Stomach (tissue), 4 donors: ENCODE data around the gene LEFTY2.

ENCODE experiments used
- EP300 ChIP-seq: sonication (generic); formaldehyde crosslinking; IDR thresholded peaks from one replicate; pipeline ENCODE4 v1.6.1; 2017; ENCODE audit warnings: antibody characterized with exemption
- POLR2A ChIP-seq, 4 donors: fragments of 450-650 bp; IDR thresholded peaks; one replicate each; pipeline ENCODE4 v1.6.1; 2016; ENCODE audit warnings: antibody characterized with exemption in 4 of 4, control low read depth in 2 of 4, mild to moderate bottlenecking in 1 of 4, moderate library complexity in 1 of 4
- POLR2AphosphoS5 ChIP-seq, 3 donors: sonication (generic); formaldehyde crosslinking; IDR thresholded peaks; one replicate each; pipeline ENCODE4 v1.6.1; 2016; ENCODE audit warnings: antibody characterized with exemption in 3 of 3
- TF ChIP-seq, protein P1 (sequence below), 7 experiments: fragments of 450-650 bp in 4 of 7; fragments of 200-600 bp in 3 of 7; sonication (generic) in 3 of 7; IDR thresholded peaks; one replicate each; pipeline ENCODE4 v1.5.1; 2016 to 2019; ENCODE audit warnings: antibody characterized with exemption in 7 of 7, control low read depth in 2 of 7, mild to moderate bottlenecking in 1 of 7

DNA sequence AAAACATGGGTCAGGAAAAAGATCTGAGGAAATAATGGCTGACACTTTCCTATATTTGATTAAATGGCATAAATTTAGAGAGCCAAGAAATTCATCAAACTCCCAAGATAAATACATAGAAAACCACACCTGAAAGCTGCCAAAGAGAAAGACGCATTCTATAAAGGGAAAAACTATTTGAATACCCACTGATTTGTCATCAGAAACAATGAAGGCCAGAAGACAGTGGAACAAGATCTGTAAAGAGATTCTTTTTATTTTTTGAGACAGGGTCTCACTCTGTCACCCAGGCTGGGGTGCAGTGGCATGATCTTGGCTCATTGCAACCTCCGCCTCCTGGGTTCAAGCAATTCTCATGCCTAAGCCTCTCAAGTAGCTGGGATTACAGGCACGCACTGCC, 40.7 kb upstream of the LEFTY2 start:
- TF ChIP-seq POLR2AphosphoS5 (IDR thresholded peaks at IDR 0.05) (no peak), POLR2A (IDR thresholded peaks at IDR 0.05) (no peak), EP300 (no peak)
- TF ChIP-seq, protein P1, sequence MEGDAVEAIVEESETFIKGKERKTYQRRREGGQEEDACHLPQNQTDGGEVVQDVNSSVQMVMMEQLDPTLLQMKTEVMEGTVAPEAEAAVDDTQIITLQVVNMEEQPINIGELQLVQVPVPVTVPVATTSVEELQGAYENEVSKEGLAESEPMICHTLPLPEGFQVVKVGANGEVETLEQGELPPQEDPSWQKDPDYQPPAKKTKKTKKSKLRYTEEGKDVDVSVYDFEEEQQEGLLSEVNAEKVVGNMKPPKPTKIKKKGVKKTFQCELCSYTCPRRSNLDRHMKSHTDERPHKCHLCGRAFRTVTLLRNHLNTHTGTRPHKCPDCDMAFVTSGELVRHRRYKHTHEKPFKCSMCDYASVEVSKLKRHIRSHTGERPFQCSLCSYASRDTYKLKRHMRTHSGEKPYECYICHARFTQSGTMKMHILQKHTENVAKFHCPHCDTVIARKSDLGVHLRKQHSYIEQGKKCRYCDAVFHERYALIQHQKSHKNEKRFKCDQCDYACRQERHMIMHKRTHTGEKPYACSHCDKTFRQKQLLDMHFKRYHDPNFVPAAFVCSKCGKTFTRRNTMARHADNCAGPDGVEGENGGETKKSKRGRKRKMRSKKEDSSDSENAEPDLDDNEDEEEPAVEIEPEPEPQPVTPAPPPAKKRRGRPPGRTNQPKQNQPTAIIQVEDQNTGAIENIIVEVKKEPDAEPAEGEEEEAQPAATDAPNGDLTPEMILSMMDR (IDR thresholded peaks at IDR 0.05), result no peak
